HL-60 (cell line): ENCODE measurements around the gene SYP.
"Not testable (repeated sequence)": the region's sequence is repeated elsewhere in the genome, so short reads cannot be mapped to it uniquely, and the experiment has no call there.

Experiments
- DNase-seq, 2 experiments: peaks; one replicate each; pipeline ENCODE4 v3.0.0-alpha.2; 2010 to 2020; ENCODE audit warnings: low read depth in 1 of 2, low spot score in 1 of 2
- H3K27ac ChIP-seq: fragments of 250-450 bp; sonication (Bioruptor Pico); replicated peaks from 2 replicates; pipeline ENCODE4 v1.5.1; 2020; ENCODE audit warnings: mild to moderate bottlenecking, moderate library complexity
- H3K27me3 ChIP-seq: fragments of 250-450 bp; sonication (Bioruptor Pico); 2 replicates; pipeline ENCODE4 v1.5.1; 2021; ENCODE audit warnings: mild to moderate bottlenecking, moderate library complexity; ENCODE audit not compliant: insufficient read depth, poor library complexity, severe bottlenecking
- H3K4me3 ChIP-seq: replicated peaks from 2 replicates; pipeline ENCODE4 v1.5.1; 2011; ENCODE audit warnings: mild to moderate bottlenecking, control low read depth, low read length; ENCODE audit not compliant: insufficient read depth
- CTCF ChIP-seq: IDR thresholded peaks from one replicate; pipeline ENCODE4 v1.5.1; 2011; ENCODE audit warnings: low read length, control low read depth, inconsistent platforms; ENCODE audit not compliant: insufficient read depth
- GABPA ChIP-seq: IDR thresholded peaks from 2 replicates; pipeline ENCODE4 v1.6.1; 2012; ENCODE audit warnings: low read depth
- POLR2AphosphoS5 ChIP-seq: IDR thresholded peaks from 2 replicates; pipeline ENCODE4 v1.6.1; 2012; ENCODE audit warnings: low read depth
- SPI1 ChIP-seq: IDR thresholded peaks from 2 replicates; pipeline ENCODE4 v1.6.1; 2012; ENCODE audit warnings: low read depth, mild to moderate bottlenecking, borderline replicate concordance
- TF ChIP-seq, protein P1 (sequence below): IDR thresholded peaks from 2 replicates; pipeline ENCODE4 v1.6.1; 2012; ENCODE audit warnings: low read depth; ENCODE audit not compliant: insufficient replicate concordance

SYP gene

GRCh38 chrX:49175435-49176274, 24.3 kb downstream of the SYP start:
- DNase-seq, result no peak
- TF ChIP-seq SPI1 (no peak), POLR2AphosphoS5 (no peak), GABPA (no peak), CTCF (no peak)
- TF ChIP-seq, protein P1, sequence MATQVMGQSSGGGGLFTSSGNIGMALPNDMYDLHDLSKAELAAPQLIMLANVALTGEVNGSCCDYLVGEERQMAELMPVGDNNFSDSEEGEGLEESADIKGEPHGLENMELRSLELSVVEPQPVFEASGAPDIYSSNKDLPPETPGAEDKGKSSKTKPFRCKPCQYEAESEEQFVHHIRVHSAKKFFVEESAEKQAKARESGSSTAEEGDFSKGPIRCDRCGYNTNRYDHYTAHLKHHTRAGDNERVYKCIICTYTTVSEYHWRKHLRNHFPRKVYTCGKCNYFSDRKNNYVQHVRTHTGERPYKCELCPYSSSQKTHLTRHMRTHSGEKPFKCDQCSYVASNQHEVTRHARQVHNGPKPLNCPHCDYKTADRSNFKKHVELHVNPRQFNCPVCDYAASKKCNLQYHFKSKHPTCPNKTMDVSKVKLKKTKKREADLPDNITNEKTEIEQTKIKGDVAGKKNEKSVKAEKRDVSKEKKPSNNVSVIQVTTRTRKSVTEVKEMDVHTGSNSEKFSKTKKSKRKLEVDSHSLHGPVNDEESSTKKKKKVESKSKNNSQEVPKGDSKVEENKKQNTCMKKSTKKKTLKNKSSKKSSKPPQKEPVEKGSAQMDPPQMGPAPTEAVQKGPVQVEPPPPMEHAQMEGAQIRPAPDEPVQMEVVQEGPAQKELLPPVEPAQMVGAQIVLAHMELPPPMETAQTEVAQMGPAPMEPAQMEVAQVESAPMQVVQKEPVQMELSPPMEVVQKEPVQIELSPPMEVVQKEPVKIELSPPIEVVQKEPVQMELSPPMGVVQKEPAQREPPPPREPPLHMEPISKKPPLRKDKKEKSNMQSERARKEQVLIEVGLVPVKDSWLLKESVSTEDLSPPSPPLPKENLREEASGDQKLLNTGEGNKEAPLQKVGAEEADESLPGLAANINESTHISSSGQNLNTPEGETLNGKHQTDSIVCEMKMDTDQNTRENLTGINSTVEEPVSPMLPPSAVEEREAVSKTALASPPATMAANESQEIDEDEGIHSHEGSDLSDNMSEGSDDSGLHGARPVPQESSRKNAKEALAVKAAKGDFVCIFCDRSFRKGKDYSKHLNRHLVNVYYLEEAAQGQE, result no peak
- Histone ChIP-seq H3K27ac (no peak overlapping the region; the same call in 1 of the 2 replicates), H3K4me3 (no peak overlapping the region), H3K27me3 (no peaks in the 10 kb centered on the region)

DNA sequence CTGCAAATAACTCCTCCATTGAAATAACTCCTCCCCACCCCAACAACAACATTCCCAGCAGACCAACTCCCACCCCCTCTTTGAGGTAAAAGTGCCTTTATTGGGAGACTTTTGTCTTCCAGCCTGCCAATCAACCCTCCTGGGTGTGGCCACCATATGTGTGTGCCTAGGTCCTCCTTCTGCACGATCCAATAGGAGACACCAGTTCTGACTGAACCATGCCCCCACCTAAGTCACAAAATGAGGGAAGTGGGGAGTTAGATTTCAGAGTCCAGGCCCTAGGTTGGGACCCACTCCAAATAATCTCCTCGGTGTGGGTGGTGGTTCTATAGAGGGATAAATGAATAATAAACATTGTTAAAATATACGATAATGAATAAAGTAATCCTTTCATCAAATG, 25.3 kb downstream of the SYP start:
- TF ChIP-seq CTCF (no peak), GABPA (no peak), SPI1 (no peak), POLR2AphosphoS5 (no peak)
- TF ChIP-seq, protein P1, result no peak
- DNase-seq, result no peak

GRCh38 chrX:49173544-49173943, 26.4 kb downstream of the SYP start:
- peak overlapping the region; percentile 61; the same call in 1 of the 2 replicates for H3K4me3 ChIP-seq
- not testable (repeated sequence) for DNase-seq, H3K27me3 ChIP-seq, H3K27ac ChIP-seq

More for the DNA sequence above, 25.3 kb downstream of the SYP start:
- no peaks in the 10 kb centered on the region for H3K27me3 ChIP-seq
- no peak overlapping the region for H3K4me3 ChIP-seq
- H3K27ac ChIP-seq, result no peak overlapping the region

DNA sequence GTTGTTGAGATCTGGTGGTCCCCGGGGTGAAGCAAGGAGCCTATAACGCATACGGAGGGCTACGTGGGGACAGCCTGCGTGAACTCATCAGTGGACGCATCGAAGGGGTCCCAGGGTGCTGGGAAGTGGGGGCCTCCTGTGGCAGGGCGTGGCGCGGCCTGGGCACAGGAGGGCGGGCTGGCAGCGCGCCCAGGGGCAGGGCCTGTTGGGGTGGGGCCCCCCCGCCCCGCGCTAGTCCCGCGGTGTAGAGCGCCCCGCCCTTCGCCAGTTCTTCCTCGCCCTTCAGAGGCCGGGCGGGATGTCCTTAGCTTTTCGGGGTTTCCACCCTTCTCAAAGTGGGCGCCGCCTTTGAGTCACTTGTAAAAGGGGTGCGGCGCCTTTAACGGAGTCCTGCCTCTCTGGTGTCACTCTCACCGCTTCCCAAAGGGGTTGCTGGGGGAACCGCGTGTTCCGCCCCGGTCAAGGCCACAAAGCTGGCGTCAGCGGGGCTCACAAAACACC, 27.7 kb downstream of the SYP start:
- peak overlapping the region; percentile 77 for H3K27ac ChIP-seq
- no peaks in the 10 kb centered on the region for H3K27me3 ChIP-seq
- TF ChIP-seq SPI1 (no peak), GABPA (no peak), POLR2AphosphoS5 (no peak)
- TF ChIP-seq, protein P1, result no peak
- H3K4me3 ChIP-seq, result peak overlapping the region; percentile 61
- peak; percentile 66 to 79 for DNase-seq
